Uterus (tissue), 2 donors: ENCODE measurements around the gene TFCP2L1.

ENCODE experiments used
- POLR2A ChIP-seq, 2 donors: fragments of 450-650 bp; IDR thresholded peaks; one replicate each; pipeline ENCODE4 v1.6.1; 2016; ENCODE audit warnings: antibody characterized with exemption in 2 of 2, mild to moderate bottlenecking in 1 of 2, moderate library complexity in 1 of 2
- TF ChIP-seq, protein P1 (sequence below), 4 experiments: fragments of 200-600 bp in 2 of 4; fragments of 450-650 bp in 2 of 4; sonication (generic) in 2 of 4; IDR thresholded peaks; one replicate each; pipeline ENCODE4 v1.5.1; 2016 to 2019; ENCODE audit warnings: antibody characterized with exemption in 4 of 4, mild to moderate bottlenecking in 2 of 4, moderate library complexity in 1 of 4

- no peak for TF ChIP-seq POLR2A (IDR thresholded peaks at IDR 0.05)
- TF ChIP-seq, protein P1, sequence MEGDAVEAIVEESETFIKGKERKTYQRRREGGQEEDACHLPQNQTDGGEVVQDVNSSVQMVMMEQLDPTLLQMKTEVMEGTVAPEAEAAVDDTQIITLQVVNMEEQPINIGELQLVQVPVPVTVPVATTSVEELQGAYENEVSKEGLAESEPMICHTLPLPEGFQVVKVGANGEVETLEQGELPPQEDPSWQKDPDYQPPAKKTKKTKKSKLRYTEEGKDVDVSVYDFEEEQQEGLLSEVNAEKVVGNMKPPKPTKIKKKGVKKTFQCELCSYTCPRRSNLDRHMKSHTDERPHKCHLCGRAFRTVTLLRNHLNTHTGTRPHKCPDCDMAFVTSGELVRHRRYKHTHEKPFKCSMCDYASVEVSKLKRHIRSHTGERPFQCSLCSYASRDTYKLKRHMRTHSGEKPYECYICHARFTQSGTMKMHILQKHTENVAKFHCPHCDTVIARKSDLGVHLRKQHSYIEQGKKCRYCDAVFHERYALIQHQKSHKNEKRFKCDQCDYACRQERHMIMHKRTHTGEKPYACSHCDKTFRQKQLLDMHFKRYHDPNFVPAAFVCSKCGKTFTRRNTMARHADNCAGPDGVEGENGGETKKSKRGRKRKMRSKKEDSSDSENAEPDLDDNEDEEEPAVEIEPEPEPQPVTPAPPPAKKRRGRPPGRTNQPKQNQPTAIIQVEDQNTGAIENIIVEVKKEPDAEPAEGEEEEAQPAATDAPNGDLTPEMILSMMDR (IDR thresholded peaks at IDR 0.05): no peak
These were observed 95.2 kb downstream of the TFCP2L1 start for GRCh38 chr2:121189661-121190381.
